ENCODE measurements around the gene RAB3D.
A peak's percentile ranks its signal among the peaks of the same experiment; 100 is the strongest.

DNA sequence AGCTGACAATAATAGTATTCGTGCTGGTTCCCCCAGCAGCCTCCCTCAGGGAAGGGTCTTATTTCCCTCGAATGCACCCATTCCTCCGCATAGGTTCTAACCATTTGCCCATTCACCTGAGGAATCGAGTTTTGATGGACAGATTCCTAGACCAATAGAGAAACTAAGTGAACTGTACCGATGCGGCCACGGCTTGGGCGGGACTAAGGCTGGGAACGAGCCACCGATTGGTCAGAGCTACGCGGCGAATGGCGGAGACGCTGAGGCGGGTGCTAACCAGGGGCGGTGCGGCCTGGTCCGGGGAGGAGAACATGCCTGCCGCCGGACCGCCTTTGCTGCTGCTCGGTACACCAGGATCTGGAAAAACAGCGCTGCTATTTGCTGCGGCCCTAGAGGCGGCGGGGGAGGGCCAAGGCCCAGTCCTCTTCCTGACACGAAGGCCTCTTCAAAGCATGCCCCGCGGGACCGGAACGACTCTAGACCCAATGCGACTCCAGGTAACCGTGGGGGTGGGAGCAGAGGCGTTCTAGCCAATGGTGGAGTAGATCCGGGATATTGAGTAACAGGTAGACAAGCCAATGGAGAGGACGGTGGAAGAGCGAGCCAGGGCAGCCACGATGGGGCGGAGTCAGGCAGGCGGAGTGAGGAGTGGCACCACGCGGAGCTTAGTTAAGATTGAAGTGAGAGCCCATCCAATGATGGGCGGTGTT is 35.1 kb upstream of the RAB3D start, which contains the start of gene SWSAP1:
- TF ChIP-seq POLR2A (IDR thresholded peaks at IDR 0.05) = peak; percentile 28 to 86 (median 85)
- TF ChIP-seq, protein P1, sequence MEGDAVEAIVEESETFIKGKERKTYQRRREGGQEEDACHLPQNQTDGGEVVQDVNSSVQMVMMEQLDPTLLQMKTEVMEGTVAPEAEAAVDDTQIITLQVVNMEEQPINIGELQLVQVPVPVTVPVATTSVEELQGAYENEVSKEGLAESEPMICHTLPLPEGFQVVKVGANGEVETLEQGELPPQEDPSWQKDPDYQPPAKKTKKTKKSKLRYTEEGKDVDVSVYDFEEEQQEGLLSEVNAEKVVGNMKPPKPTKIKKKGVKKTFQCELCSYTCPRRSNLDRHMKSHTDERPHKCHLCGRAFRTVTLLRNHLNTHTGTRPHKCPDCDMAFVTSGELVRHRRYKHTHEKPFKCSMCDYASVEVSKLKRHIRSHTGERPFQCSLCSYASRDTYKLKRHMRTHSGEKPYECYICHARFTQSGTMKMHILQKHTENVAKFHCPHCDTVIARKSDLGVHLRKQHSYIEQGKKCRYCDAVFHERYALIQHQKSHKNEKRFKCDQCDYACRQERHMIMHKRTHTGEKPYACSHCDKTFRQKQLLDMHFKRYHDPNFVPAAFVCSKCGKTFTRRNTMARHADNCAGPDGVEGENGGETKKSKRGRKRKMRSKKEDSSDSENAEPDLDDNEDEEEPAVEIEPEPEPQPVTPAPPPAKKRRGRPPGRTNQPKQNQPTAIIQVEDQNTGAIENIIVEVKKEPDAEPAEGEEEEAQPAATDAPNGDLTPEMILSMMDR (IDR thresholded peaks at IDR 0.05) = no peak

Data from body of pancreas (tissue), 4 donors.